ENCODE measurements around the gene NOTCH2. TPM values are rescaled to one million over a fixed set of nuclear protein-coding genes. Genes with fewer than 3 reads are reported as not detected.

The NOTCH2 gene
- total RNA-seq, 4 donors from 2014 or later, result 90.2 to 170 (median 118) TPM

DNA sequence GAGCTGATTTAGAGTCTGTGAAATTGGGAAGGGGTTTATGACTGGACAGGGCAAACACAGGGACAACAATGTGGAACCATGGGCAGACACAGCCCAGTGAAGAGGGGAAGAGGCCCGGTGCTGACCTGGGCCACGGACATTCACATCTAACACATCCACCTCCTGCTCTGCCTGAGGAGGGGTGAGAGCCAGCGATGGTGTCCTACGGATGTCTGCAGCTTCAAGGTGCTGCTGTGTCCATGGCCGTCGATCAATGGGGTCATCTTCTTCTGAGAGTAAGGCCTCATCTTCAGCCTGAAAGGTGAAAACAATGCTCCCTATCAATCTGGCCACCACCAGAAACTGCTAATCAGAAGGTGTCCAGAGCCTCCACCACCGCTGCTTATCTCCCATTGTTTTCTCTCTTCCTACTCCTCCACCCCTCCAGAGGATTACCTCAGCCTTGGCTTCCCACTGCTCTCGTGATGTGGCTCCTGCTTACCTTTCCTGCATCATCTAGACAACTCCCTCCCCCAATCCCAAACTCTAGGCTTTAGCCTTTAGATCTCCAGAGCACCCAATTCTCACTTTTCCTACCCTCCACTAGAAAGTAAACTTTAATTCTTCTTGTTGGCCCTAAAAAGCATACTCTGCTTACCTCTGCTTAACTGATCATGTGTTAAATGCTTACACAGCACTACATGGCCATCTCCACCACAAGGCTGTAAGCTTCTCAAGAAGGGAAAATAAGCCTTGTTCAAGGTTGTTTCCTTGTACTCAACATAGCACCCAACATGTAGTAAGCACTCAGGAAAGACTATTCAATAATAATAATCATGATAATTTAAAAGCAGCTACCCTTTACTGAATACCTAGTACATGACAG is 149.1 kb downstream of the NOTCH2 start:
- TF ChIP-seq, protein P1, sequence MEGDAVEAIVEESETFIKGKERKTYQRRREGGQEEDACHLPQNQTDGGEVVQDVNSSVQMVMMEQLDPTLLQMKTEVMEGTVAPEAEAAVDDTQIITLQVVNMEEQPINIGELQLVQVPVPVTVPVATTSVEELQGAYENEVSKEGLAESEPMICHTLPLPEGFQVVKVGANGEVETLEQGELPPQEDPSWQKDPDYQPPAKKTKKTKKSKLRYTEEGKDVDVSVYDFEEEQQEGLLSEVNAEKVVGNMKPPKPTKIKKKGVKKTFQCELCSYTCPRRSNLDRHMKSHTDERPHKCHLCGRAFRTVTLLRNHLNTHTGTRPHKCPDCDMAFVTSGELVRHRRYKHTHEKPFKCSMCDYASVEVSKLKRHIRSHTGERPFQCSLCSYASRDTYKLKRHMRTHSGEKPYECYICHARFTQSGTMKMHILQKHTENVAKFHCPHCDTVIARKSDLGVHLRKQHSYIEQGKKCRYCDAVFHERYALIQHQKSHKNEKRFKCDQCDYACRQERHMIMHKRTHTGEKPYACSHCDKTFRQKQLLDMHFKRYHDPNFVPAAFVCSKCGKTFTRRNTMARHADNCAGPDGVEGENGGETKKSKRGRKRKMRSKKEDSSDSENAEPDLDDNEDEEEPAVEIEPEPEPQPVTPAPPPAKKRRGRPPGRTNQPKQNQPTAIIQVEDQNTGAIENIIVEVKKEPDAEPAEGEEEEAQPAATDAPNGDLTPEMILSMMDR (IDR thresholded peaks at IDR 0.05; ENCODE audit: low read depth), result no peak

DNA sequence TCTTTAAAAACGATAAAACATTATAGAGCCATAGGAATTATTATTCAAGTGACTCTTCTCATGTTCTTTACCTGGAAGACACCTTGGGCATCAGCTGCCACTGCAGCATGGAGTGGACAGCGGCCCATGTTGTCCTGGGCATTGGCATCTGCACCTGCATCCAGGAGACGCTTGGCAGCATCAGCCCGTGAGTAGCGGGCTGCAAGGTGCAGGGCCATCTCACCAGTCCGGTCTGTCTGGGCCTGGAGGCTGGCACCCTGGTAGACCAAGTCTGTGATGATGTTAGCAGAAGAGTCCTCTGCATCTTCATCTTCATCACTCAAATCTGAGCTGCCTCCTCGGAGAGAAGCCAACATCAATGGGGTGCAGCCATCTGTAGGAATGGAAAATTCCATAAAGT is 150.2 kb downstream of the NOTCH2 start:
- TF ChIP-seq, protein P1 (IDR thresholded peaks at IDR 0.05; ENCODE audit: low read depth), result no peak

DNA sequence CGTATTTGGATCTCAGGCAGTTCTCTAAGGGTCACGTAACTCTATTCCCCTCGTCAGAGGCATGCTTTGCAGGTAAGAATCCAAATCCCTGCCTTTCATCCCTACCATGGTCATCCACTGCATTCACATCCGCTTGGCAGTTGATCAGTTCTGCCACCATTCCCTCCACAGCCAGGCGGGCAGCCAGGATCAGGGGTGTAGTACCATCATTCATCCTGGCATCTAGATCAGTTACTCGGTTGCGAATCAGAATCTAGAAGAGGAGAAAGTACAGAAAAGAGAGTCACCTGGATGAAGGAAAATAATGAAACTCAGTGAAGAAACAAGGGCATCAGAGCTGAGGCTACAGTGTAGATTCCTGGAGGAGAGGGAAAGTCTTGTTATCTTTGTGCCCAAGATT is 151.2 kb downstream of the NOTCH2 start:
- TF ChIP-seq, protein P1 (IDR thresholded peaks at IDR 0.05; ENCODE audit: low read depth), result no peak

DNA sequence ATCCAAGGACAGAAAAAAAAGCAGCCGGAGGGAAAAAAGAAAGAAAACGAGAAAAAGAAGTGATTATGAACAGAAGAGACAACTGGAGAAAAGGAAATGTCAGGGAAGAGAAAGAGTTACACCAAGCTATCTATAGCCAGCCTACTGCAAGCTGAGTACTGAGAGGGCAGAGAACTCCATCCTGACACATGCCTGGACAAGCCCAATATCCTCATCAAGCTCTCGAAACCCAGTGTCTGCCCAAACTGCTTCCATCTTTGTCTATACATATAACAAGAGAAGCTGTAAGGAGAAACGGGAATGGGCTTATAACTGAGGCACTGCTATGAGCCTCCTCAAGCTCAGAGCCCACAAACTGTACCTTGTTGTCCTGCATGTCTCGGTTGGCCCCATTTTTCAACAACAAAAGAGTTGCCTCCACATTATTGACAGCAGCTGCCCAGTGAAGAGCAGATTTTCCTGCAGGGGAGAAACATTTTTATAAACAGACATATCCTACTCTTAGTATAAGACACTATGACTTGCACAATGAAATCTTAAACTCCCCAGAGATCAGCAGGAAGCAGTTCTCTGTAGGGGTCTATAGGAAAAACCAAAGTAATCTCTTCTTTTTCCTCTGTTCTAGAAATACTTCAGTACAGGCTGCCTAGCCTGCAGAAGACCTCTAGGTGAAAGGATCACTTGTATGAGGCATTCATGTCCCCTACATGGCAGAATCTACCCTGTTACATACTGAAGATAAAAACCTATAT is 152.0 kb downstream of the NOTCH2 start:
- TF ChIP-seq, protein P1 (IDR thresholded peaks at IDR 0.05; ENCODE audit: low read depth), result no peak

DNA sequence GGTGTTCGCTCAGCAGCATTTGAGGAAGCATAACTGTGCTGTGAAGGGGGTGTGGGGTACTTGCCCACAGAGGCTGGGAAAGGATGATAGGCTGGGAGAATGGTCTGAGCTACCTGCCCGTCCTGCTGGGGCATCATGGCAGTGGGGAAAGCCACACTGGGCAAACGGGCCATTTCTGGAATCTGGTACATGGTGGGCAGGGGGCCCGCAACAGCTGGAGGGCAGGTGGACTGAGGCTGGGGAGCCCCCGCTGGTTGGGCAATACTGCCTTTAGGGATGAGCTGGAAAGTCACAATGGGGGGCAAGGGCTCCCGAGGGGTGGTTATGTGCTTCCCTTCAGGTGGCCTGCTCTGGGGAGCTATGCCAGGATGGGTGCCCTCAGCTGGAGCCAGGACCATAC is 153.9 kb downstream of the NOTCH2 start:
- TF ChIP-seq, protein P1 (IDR thresholded peaks at IDR 0.05; ENCODE audit: low read depth), result no peak

DNA sequence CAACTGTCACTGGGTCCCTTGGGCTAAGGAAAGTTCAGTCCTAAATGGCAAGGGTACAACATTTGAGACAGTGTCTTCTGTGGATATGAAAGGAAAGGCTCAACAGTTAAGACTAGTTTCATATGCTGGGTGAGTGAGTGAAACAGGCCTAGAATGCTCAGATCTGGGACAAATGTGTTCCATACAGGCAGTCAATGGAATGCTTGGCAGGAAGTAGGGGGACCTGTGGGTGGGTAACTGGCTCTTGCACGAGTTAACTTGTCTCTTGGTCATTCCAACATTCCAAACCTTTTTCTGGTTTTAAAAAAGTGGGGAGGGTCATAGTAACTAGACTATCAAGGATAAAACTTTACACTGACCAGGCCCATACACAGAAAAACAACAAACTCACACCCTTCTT is 155.4 kb downstream of the NOTCH2 start:
- TF ChIP-seq, protein P1 (IDR thresholded peaks at IDR 0.05; ENCODE audit: low read depth), result no peak

DNA sequence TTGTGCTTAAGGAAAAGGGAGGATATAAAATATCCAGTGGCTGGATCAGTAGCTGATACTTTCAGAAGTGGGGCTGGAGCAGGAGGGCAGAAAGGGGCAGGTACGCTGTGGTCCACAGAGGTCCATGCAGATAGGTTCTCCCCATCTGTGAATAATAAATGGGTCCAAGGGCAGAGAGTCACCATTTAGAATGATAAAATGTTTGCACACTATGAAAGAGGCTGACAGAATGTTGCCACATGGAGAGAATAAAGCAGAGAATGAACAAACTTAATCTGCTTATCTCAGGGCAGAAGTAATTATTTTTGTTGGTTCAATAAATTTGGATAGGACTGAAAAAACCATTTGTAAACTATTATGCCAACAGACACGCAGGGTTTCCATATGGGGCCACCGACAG is 156.5 kb downstream of the NOTCH2 start:
- TF ChIP-seq, protein P1 (IDR thresholded peaks at IDR 0.05; ENCODE audit: low read depth), result no peak
